ENCODE measurements around the gene CCL8. TPM values are rescaled to one million over a fixed set of nuclear protein-coding genes. Genes with fewer than 3 reads are reported as not detected.

The CCL8 gene
- total RNA-seq, 1 experiment from 2014 or later = not detected

DNA sequence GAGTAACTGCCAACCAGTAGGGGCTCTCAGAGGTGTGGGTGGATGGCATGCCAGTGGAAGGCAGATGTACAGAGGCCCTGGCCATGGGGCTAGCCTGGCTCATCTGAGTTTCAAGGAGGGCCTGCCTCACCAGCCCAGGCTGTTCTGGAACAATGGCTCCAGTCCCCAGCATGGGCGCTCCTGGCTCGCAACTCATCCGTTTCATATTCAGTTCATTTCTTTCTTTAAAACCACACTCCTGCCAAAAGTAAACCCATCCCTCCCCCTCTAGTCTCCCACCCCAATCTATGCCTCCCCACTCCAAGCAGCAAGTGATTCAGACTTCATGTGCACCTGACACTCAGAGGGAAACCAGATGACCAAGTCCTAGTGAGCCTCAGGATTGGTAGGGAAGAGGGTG is 39.4 kb downstream of the CCL8 start:
- TF ChIP-seq, protein P1, sequence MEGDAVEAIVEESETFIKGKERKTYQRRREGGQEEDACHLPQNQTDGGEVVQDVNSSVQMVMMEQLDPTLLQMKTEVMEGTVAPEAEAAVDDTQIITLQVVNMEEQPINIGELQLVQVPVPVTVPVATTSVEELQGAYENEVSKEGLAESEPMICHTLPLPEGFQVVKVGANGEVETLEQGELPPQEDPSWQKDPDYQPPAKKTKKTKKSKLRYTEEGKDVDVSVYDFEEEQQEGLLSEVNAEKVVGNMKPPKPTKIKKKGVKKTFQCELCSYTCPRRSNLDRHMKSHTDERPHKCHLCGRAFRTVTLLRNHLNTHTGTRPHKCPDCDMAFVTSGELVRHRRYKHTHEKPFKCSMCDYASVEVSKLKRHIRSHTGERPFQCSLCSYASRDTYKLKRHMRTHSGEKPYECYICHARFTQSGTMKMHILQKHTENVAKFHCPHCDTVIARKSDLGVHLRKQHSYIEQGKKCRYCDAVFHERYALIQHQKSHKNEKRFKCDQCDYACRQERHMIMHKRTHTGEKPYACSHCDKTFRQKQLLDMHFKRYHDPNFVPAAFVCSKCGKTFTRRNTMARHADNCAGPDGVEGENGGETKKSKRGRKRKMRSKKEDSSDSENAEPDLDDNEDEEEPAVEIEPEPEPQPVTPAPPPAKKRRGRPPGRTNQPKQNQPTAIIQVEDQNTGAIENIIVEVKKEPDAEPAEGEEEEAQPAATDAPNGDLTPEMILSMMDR (conservative IDR thresholded peaks at IDR 0.05; ENCODE audit: low read depth, low read length) = no peak
- no peak for TF ChIP-seq EZH2 (IDR thresholded peaks at IDR 0.05; ENCODE audit: borderline replicate concordance, low read depth, low read length, poor library complexity, severe bottlenecking)
- Histone ChIP-seq H3K36me3 (ENCODE audit: insufficient read depth, low read length, poor library complexity, severe bottlenecking) (no peaks in the 10 kb centered on the region), H3K27me3 (replicated peaks; ENCODE audit: insufficient read depth, low read depth, low read length, poor library complexity) (no peaks in the 10 kb centered on the region), H3K4me3 (ENCODE audit: low read depth, low read length, poor library complexity, severe bottlenecking) (no peak overlapping the region), H3K9me3 (ENCODE audit: low read depth, low read length, poor library complexity, severe bottlenecking) (no peaks in the 10 kb centered on the region), H3K4me1 (ENCODE audit: insufficient read depth, low read length, poor library complexity, severe bottlenecking) (no peaks in the 10 kb centered on the region), H3K27ac (ENCODE audit: low read depth, low read length, poor library complexity, severe bottlenecking) (no peak overlapping the region)
- BruUV-seq (replicated peaks) = no TSS peak
- CTCF ChIA-PET = no interaction called here
- POLR2A ChIA-PET (ENCODE audit: low non-redundant PET) = no interaction called here
- intact Hi-C loops (cut with micrococcal nuclease; ENCODE audit: unreplicated experiment) = no loop called here
- no peak for DNase-seq (ENCODE audit: low spot score)

DNA sequence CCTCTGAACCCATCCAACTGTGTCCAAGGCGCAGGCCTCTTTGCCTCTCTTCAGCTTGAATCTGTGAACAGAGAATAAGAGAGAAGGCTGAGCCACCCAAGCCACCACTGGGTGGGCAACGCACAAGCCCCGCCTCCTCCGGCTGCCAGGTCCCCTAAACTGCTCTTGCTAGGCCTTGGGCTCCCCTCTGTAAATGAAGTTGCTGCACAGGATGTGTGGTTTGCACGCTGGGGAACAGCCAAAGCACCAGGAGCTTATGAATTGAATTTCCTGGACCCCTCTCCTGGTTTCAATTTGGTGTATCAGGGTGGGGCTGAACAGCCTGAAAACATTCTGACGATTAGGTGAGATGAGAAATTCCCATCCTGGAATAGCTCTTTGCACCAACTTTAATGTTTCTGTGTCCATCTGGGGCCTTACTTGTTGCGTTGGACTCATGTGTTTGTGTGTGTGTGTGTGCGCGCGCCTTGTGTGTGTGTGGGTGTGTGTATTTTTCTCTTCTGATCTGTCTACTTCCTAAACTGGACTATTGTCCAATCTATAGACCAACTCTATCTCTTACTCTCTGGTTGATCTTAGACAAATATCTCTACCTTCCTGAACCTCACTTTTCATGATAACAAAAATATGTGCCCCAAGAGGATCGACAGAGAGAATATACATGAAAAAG is 41.5 kb downstream of the CCL8 start:
- DNase-seq (ENCODE audit: low spot score) = no peak
- Histone ChIP-seq H3K27me3 (replicated peaks; ENCODE audit: insufficient read depth, low read depth, low read length, poor library complexity) (no peaks in the 10 kb centered on the region), H3K4me1 (ENCODE audit: insufficient read depth, low read length, poor library complexity, severe bottlenecking) (no peaks in the 10 kb centered on the region), H3K9me3 (ENCODE audit: low read depth, low read length, poor library complexity, severe bottlenecking) (no peaks in the 10 kb centered on the region), H3K36me3 (ENCODE audit: insufficient read depth, low read length, poor library complexity, severe bottlenecking) (no peaks in the 10 kb centered on the region), H3K4me3 (ENCODE audit: low read depth, low read length, poor library complexity, severe bottlenecking) (no peak overlapping the region), H3K27ac (ENCODE audit: low read depth, low read length, poor library complexity, severe bottlenecking) (no peak overlapping the region)
- intact Hi-C loops (cut with micrococcal nuclease; ENCODE audit: unreplicated experiment) = loop anchor here (1.0 kb wide), 1 partner anchor 160 kb away; no protein-coding TSS in a partner anchor
- ChIA-PET CTCF (interaction anchor here (1.4 to 1.7 kb wide), 2 partner anchors 161 to 189 kb away, joined by 7 to 10 read pairs; no protein-coding TSS in a partner anchor), POLR2A (ENCODE audit: low non-redundant PET) (no interaction called here)
- no peak for TF ChIP-seq EZH2 (IDR thresholded peaks at IDR 0.05; ENCODE audit: borderline replicate concordance, low read depth, low read length, poor library complexity, severe bottlenecking)
- TF ChIP-seq, protein P1 (conservative IDR thresholded peaks at IDR 0.05; ENCODE audit: low read depth, low read length) = no peak
- BruUV-seq (replicated peaks) = no TSS peak

DNA sequence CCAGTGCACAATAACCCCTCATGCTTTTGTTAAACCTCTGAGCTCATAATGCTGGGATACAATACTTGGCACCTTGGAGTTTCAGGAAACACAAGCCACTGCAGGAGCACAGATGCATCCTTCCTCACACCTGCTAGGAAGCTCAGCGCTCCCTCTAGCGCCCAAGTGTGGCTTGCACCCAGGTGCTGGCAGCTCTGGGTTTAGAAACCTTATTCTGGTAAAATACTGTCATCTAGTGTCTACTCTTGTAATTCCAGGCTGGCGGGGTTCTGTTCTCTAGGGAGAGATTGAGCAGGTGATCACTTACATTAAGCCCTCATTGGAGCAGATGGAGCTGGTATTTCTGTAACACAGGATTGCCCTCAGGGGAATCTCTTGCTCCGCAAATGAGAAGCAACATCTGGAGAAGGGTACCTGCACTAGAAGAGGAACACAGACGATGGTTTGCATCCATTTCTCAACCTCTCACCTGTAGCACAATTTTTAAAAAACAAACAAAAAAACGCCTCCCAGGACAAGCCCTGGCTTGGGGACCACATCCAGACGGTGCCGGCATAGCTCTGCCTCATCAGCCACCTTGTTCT is 42.3 kb downstream of the CCL8 start:
- Histone ChIP-seq H3K27ac (ENCODE audit: low read depth, low read length, poor library complexity, severe bottlenecking) (no peak overlapping the region), H3K27me3 (replicated peaks; ENCODE audit: insufficient read depth, low read depth, low read length, poor library complexity) (no peaks in the 10 kb centered on the region), H3K36me3 (ENCODE audit: insufficient read depth, low read length, poor library complexity, severe bottlenecking) (no peaks in the 10 kb centered on the region), H3K4me3 (ENCODE audit: low read depth, low read length, poor library complexity, severe bottlenecking) (no peak overlapping the region), H3K9me3 (ENCODE audit: low read depth, low read length, poor library complexity, severe bottlenecking) (no peaks in the 10 kb centered on the region), H3K4me1 (ENCODE audit: insufficient read depth, low read length, poor library complexity, severe bottlenecking) (no peaks in the 10 kb centered on the region)
- intact Hi-C loops (cut with micrococcal nuclease; ENCODE audit: unreplicated experiment) = loop anchor here (1.0 kb wide), 1 partner anchor 161 kb away; no protein-coding TSS in a partner anchor
- BruUV-seq (replicated peaks) = no TSS peak
- DNase-seq (ENCODE audit: low spot score) = peak; percentile 58
- TF ChIP-seq, protein P1 (conservative IDR thresholded peaks at IDR 0.05; ENCODE audit: low read depth, low read length) = peak; percentile 83
- TF ChIP-seq EZH2 (IDR thresholded peaks at IDR 0.05; ENCODE audit: borderline replicate concordance, low read depth, low read length, poor library complexity, severe bottlenecking) = no peak
- ChIA-PET POLR2A (ENCODE audit: low non-redundant PET) (no interaction called here), CTCF (interaction anchor here (1.4 to 1.7 kb wide), 2 partner anchors 161 to 190 kb away, joined by 7 to 10 read pairs; no protein-coding TSS in a partner anchor)
